ENCODE results near the gene ARHGAP45.

ARHGAP45 gene

GRCh38 chr19:1122972-1123363 lies 56.0 kb downstream of the ARHGAP45 start:
- no peak overlapping the region for H3K4me3 ChIP-seq (ENCODE audit: control insufficient read depth in 1 of 7, extremely low read depth in 1 of 7, insufficient read depth in 4 of 7, low read depth in 2 of 7, low read length in 6 of 7)
- no peaks in the 10 kb centered on the region for H3K9me3 ChIP-seq (ENCODE audit: control extremely low read depth in 1 of 5, control insufficient read depth in 4 of 5, insufficient read depth in 2 of 5, low read depth in 1 of 5, low read length in 4 of 5)
- no peaks in the 10 kb centered on the region for H3K27me3 ChIP-seq (replicated peaks in 2 of 5; ENCODE audit: control insufficient read depth in 4 of 5, insufficient read depth in 5 of 5, low read length in 4 of 5)
- WGBS (ENCODE audit: insufficient coverage), result 83% methylated on average over 15 of the region's 21 CpGs
- ChIA-PET CTCF (interaction anchor here (0.9 to 1.8 kb wide), 3 partner anchors 10 to 118 kb away, joined by 3 to 10 read pairs (median 3); partner anchors contain the start of gene ATP5F1D), POLR2A (no interaction called here)
- peak in 1 of 3 donors; percentile 43 for DNase-seq
- H3K4me1 ChIP-seq (ENCODE audit: control extremely low read depth in 1 of 4, control insufficient read depth in 4 of 4, insufficient read depth in 4 of 4, low read length in 3 of 4), result peaks cover 0 to 15% (median 4%) of the 10 kb centered on the region in 4 experiments
- H3K36me3 ChIP-seq (ENCODE audit: control insufficient read depth in 4 of 4, insufficient read depth in 4 of 4, low read length in 3 of 4), result peaks cover 12 to 94% (median 65%) of the 10 kb centered on the region in 4 experiments
- no peak overlapping the region for H3K27ac ChIP-seq (ENCODE audit: insufficient read depth in 1 of 2, low read depth in 1 of 2, low read length in 2 of 2, poor library complexity in 1 of 2, severe bottlenecking in 2 of 2)

GRCh38 chr19:1123381-1123780 lies 56.4 kb downstream of the ARHGAP45 start:
- H3K4me1 ChIP-seq (ENCODE audit: control extremely low read depth in 1 of 4, control insufficient read depth in 4 of 4, insufficient read depth in 4 of 4, low read length in 3 of 4), result peaks cover 0 to 15% (median 4%) of the 10 kb centered on the region in 4 experiments
- no peaks in the 10 kb centered on the region for H3K27me3 ChIP-seq (replicated peaks in 2 of 5; ENCODE audit: control insufficient read depth in 4 of 5, insufficient read depth in 5 of 5, low read length in 4 of 5)
- DNase-seq, result no peak
- CTCF ChIA-PET, result interaction anchor here (0.9 to 1.8 kb wide), 5 partner anchors 11 to 118 kb away, joined by 3 to 10 read pairs (median 3); partner anchors contain the start of gene ATP5F1D
- POLR2A ChIA-PET, result no interaction called here
- H3K9me3 ChIP-seq (ENCODE audit: control extremely low read depth in 1 of 5, control insufficient read depth in 4 of 5, insufficient read depth in 2 of 5, low read depth in 1 of 5, low read length in 4 of 5), result no peaks in the 10 kb centered on the region
- WGBS (ENCODE audit: insufficient coverage), result 97% methylated on average over 20 of the region's 20 CpGs
- H3K36me3 ChIP-seq (ENCODE audit: control insufficient read depth in 4 of 4, insufficient read depth in 4 of 4, low read length in 3 of 4), result peaks cover 12 to 92% (median 63%) of the 10 kb centered on the region in 4 experiments
- no peak overlapping the region for H3K27ac ChIP-seq (ENCODE audit: insufficient read depth in 1 of 2, low read depth in 1 of 2, low read length in 2 of 2, poor library complexity in 1 of 2, severe bottlenecking in 2 of 2)
- H3K4me3 ChIP-seq (ENCODE audit: control insufficient read depth in 1 of 7, extremely low read depth in 1 of 7, insufficient read depth in 4 of 7, low read depth in 2 of 7, low read length in 6 of 7), result no peak overlapping the region

GRCh38 chr19:1123885-1124677 lies 57.1 kb downstream of the ARHGAP45 start:
- no peak for DNase-seq
- H3K27ac ChIP-seq (ENCODE audit: insufficient read depth in 1 of 2, low read depth in 1 of 2, low read length in 2 of 2, poor library complexity in 1 of 2, severe bottlenecking in 2 of 2), result no peak overlapping the region
- POLR2A ChIA-PET, result no interaction called here

GRCh38 chr19:1125601-1126467 lies 58.9 kb downstream of the ARHGAP45 start:
- peaks cover 9 to 77% (median 50%) of the 10 kb centered on the region in 4 experiments for H3K36me3 ChIP-seq (ENCODE audit: control insufficient read depth in 4 of 4, insufficient read depth in 4 of 4, low read length in 3 of 4)
- ChIA-PET CTCF (interaction anchor here (0.6 to 1.2 kb wide), 2 partner anchors 13 to 96 kb away, joined by 3 read pairs; no protein-coding TSS in a partner anchor), POLR2A (no interaction called here)
- H3K9me3 ChIP-seq (ENCODE audit: control extremely low read depth in 1 of 5, control insufficient read depth in 4 of 5, insufficient read depth in 2 of 5, low read depth in 1 of 5, low read length in 4 of 5), result no peaks in the 10 kb centered on the region
- DNase-seq, result no peak
- H3K27ac ChIP-seq (ENCODE audit: insufficient read depth in 1 of 2, low read depth in 1 of 2, low read length in 2 of 2, poor library complexity in 1 of 2, severe bottlenecking in 2 of 2), result peak overlapping the region in 1 of 2 experiments; percentile 49
- no peak overlapping the region for H3K4me3 ChIP-seq (ENCODE audit: control insufficient read depth in 1 of 7, extremely low read depth in 1 of 7, insufficient read depth in 4 of 7, low read depth in 2 of 7, low read length in 6 of 7)
- WGBS (ENCODE audit: insufficient coverage), result 91% methylated on average over 22 of the region's 33 CpGs
- no peaks in the 10 kb centered on the region for H3K27me3 ChIP-seq (replicated peaks in 2 of 5; ENCODE audit: control insufficient read depth in 4 of 5, insufficient read depth in 5 of 5, low read length in 4 of 5)
- H3K4me1 ChIP-seq (ENCODE audit: control extremely low read depth in 1 of 4, control insufficient read depth in 4 of 4, insufficient read depth in 4 of 4, low read length in 3 of 4), result peaks cover 0 to 38% (median 20%) of the 10 kb centered on the region in 4 experiments

More at GRCh38 chr19:1123885-1124677, 57.1 kb downstream of the ARHGAP45 start:
- Histone ChIP-seq H3K4me3 (ENCODE audit: control insufficient read depth in 1 of 7, extremely low read depth in 1 of 7, insufficient read depth in 4 of 7, low read depth in 2 of 7, low read length in 6 of 7) (no peak overlapping the region), H3K9me3 (ENCODE audit: control extremely low read depth in 1 of 5, control insufficient read depth in 4 of 5, insufficient read depth in 2 of 5, low read depth in 1 of 5, low read length in 4 of 5) (no peaks in the 10 kb centered on the region), H3K27me3 (replicated peaks in 2 of 5; ENCODE audit: control insufficient read depth in 4 of 5, insufficient read depth in 5 of 5, low read length in 4 of 5) (no peaks in the 10 kb centered on the region), H3K36me3 (ENCODE audit: control insufficient read depth in 4 of 4, insufficient read depth in 4 of 4, low read length in 3 of 4) (peaks cover 11 to 86% (median 58%) of the 10 kb centered on the region in 4 experiments), H3K4me1 (ENCODE audit: control extremely low read depth in 1 of 4, control insufficient read depth in 4 of 4, insufficient read depth in 4 of 4, low read length in 3 of 4) (peaks cover 0 to 20% (median 4%) of the 10 kb centered on the region in 4 experiments)
- WGBS (ENCODE audit: insufficient coverage), result 98% methylated on average over 20 of the region's 23 CpGs
- CTCF ChIA-PET, result interaction anchor here (0.9 to 1.8 kb wide), 3 partner anchors 11 to 91 kb away, joined by 3 to 10 read pairs (median 3); no protein-coding TSS in a partner anchor

- peak overlapping the region in 1 of 2 experiments; percentile 49 for H3K27ac ChIP-seq (ENCODE audit: insufficient read depth in 1 of 2, low read depth in 1 of 2, low read length in 2 of 2, poor library complexity in 1 of 2, severe bottlenecking in 2 of 2)
- peaks cover 0 to 51% (median 31%) of the 10 kb centered on the region in 4 experiments for H3K4me1 ChIP-seq (ENCODE audit: control extremely low read depth in 1 of 4, control insufficient read depth in 4 of 4, insufficient read depth in 4 of 4, low read length in 3 of 4)
- CTCF ChIA-PET, result no interaction called here
- 97% methylated on average over 27 of the region's 33 CpGs for WGBS (ENCODE audit: insufficient coverage)
- H3K27me3 ChIP-seq (replicated peaks in 2 of 5; ENCODE audit: control insufficient read depth in 4 of 5, insufficient read depth in 5 of 5, low read length in 4 of 5), result no peaks in the 10 kb centered on the region
- H3K9me3 ChIP-seq (ENCODE audit: control extremely low read depth in 1 of 5, control insufficient read depth in 4 of 5, insufficient read depth in 2 of 5, low read depth in 1 of 5, low read length in 4 of 5), result no peaks in the 10 kb centered on the region
- no peak for DNase-seq
- H3K4me3 ChIP-seq (ENCODE audit: control insufficient read depth in 1 of 7, extremely low read depth in 1 of 7, insufficient read depth in 4 of 7, low read depth in 2 of 7, low read length in 6 of 7), result no peak overlapping the region
- POLR2A ChIA-PET, result no interaction called here
- H3K36me3 ChIP-seq (ENCODE audit: control insufficient read depth in 4 of 4, insufficient read depth in 4 of 4, low read length in 3 of 4), result peaks cover 5 to 65% (median 39%) of the 10 kb centered on the region in 4 experiments
These were observed 60.2 kb downstream of the ARHGAP45 start for GRCh38 chr19:1126984-1127760.

- H3K9me3 ChIP-seq (ENCODE audit: control extremely low read depth in 1 of 5, control insufficient read depth in 4 of 5, insufficient read depth in 2 of 5, low read depth in 1 of 5, low read length in 4 of 5), result no peaks in the 10 kb centered on the region
- ChIA-PET CTCF (interaction anchor here (1.2 to 1.5 kb wide), 2 partner anchors 14 to 89 kb away, joined by 3 to 6 read pairs; no protein-coding TSS in a partner anchor), POLR2A (no interaction called here)
- DNase-seq, result no peak
- H3K27ac ChIP-seq (ENCODE audit: insufficient read depth in 1 of 2, low read depth in 1 of 2, low read length in 2 of 2, poor library complexity in 1 of 2, severe bottlenecking in 2 of 2), result no peak overlapping the region
- H3K27me3 ChIP-seq (replicated peaks in 2 of 5; ENCODE audit: control insufficient read depth in 4 of 5, insufficient read depth in 5 of 5, low read length in 4 of 5), result no peaks in the 10 kb centered on the region
- H3K4me3 ChIP-seq (ENCODE audit: control insufficient read depth in 1 of 7, extremely low read depth in 1 of 7, insufficient read depth in 4 of 7, low read depth in 2 of 7, low read length in 6 of 7), result no peak overlapping the region
- peaks cover under 1 to 57% (median 34%) of the 10 kb centered on the region in 4 experiments for H3K36me3 ChIP-seq (ENCODE audit: control insufficient read depth in 4 of 4, insufficient read depth in 4 of 4, low read length in 3 of 4)
- H3K4me1 ChIP-seq (ENCODE audit: control extremely low read depth in 1 of 4, control insufficient read depth in 4 of 4, insufficient read depth in 4 of 4, low read length in 3 of 4), result peaks cover 0 to 60% (median 41%) of the 10 kb centered on the region in 4 experiments
- WGBS (ENCODE audit: insufficient coverage), result 96% methylated on average over 15 of the region's 17 CpGs
These were observed 61.1 kb downstream of the ARHGAP45 start for GRCh38 chr19:1128106-1128505.
